T-helper 9 cell (primary cell): Measurements from ENCODE around the gene BNIP3.

Experiments used
- DNase-seq: peaks from one replicate; pipeline ENCODE4 v3.0.0-alpha.2; 2020
- total RNA-seq, 2 donors: gene quantifications; one replicate each; lab custom pipeline; 2026; lab: John Stamatoyannopoulos, UW

Gene BNIP3, protein sequence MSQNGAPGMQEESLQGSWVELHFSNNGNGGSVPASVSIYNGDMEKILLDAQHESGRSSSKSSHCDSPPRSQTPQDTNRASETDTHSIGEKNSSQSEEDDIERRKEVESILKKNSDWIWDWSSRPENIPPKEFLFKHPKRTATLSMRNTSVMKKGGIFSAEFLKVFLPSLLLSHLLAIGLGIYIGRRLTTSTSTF
- 20.8 to 22.7 reads per million in 2 donors for total RNA-seq

DNA sequence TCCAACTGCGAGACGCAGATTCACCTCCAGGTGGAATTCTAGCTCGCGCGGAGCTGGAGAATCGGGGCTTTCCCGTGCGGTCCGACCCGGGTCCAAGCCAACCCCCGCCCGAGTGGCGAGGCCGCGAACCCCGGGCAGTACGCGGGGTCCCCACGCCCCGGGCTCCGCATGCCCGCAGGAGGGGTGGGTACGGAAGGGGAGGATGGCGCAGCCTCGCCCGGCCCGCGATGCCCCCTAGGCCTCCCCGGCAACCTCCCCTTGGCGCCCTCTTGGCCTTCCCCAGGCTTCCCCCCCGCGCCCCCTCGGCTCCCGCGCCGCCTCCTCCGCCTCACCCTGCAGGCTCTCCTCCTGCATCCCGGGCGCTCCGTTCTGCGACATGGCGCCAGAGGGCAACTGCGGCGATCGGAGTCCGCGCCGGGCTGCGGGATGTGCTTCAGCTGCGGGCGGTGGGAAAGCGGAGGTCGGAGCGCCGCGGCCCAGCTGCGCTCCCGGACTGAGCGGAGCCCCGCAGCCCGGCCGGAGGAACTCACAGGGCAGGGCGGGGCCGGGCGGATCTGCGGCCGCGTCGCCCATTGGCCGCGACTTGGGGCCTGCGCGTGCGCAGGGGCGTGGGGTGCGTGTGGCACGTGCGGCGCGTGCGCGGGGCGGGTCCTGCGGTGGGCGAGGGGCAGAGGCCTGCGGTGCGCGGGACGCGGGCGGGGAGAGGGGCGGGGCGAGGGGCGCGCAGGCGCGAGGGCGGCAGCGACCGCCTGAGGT is at the start of gene BNIP3:
BNIP3 (minus strand) TSS at position 495 of the 756 bp plus-strand sequence; CDS start at position 378, 117 bp downstream.
- DNase-seq, result peak; percentile 96

DNA sequence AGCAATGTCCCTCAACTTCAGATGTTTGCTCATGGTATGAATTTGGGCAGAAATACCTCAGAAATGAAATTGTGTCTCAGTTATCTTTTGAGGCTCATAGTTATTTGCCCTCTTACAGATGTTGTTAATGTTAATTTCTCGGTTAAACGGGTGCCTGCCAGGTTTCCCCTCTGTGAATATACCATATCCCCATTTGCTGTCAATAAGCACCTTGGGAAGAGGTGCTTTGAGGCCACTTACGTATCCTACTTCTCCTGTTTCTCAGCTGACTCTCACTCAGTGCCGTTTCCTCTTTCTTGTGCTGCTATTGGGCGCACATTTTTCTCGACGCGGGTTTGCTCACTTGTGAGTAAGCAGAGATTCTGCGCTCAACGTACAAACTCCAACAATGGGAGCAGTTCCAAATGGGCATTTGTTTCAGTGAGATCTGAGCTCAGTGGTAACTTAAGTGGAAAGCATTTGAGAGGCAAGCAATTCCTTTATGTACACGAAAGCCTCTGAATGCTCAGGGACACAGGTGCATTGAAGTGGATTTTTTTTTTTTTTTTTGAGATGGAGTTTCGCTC is 49.3 kb upstream of the BNIP3 start:
- DNase-seq, result no peak

DNA sequence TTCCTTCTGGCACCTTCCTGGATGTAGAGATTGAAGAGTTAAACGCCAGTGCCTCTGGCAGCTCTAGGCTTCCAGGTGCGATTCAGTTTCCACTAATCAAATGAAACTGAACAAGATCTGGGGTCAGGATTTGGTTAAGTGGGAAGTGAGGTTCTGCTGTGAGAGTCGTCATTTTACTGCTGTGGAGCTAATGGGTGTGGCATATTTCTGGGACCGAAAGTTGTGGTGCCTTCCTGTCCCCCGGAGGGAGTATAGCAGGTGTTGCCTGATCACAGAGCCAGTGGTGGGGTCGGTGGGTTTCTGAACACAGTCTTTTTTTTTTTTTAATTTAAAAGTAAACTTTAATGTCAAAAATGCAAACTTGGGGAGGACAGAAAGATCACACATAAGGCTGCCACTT is 47.0 kb upstream of the BNIP3 start:
- no peak for DNase-seq

DNA sequence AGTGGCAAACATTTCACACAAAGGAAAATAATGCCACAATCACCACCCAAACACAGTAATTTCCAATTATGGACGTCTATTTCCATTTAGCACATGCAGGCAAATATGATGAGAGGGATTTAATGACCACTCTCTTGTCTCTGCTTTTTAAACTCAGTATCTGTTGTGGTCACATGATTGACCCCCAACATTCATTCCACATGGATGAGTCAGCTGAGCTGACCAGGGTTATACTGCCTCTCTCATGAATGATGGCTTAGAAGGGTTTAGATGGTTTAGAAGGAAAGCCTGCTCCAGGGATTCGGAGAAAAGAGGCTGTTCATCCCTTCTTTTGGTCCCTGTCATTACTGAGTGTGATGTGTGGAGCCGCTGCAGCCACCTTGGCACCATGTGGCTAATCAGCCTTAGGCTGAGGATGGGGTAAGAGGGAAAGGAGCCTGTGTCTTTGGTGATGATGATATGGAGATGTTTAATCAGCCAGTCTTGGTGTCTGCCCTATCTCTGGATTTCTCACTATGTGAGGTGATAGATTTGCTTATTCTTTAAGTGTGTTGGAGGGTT is 45.8 kb upstream of the BNIP3 start:
- no peak for DNase-seq

DNA sequence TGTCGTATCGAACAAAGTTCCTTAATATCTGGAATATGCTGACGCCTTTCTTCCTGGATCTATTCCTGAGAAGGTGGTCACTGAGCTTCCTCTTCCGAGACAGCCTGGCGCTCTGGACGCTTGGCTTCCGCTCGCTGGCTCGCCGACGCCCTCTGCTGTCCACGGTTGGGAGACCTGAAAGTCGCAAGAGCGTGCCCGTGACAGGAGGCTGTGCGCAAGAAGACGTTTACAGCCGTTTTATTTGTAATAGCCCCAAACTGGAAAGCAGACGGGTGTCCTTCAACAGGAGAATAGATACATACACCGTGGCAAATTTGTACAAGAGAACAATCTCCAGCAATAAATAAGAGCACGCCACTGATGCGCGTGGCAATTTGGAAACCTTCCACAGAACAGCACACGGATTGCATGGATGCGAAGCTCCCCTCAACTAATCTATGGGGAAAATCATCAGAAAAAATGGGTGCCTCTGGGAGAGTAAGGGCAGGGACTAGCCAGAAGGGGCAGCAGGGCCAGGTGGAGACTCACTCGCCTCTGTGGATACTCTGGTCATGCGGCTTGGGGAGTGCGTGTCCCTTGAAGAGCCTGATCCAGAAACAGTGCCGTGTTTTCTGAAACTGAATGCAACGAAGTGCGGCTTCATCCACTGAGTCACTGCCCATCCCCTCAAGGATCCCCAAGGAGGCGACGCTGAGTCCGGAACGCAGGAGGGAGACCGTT is 41.5 kb upstream of the BNIP3 start:
- DNase-seq, result peak; percentile 72

DNA sequence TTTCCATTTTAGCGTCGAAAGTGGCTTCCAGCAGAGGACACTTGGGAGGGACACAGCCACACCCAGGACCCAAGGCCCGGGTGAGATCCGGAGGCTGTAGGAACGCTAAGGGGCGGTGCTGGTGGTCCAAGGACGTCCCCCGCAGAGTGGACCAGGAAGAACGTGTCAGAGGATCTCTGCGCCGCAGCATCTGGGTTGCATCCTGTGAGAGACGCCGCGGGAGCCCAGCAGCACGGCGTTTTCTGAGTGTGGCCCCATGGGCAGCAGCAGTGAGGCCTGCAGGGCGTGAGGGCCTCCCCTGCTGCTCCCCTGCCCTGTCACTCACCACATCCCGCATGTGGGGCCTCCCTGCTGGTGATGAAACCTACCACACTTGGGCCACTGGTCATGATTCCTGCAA is 40.5 kb upstream of the BNIP3 start:
- DNase-seq, result no peak

DNA sequence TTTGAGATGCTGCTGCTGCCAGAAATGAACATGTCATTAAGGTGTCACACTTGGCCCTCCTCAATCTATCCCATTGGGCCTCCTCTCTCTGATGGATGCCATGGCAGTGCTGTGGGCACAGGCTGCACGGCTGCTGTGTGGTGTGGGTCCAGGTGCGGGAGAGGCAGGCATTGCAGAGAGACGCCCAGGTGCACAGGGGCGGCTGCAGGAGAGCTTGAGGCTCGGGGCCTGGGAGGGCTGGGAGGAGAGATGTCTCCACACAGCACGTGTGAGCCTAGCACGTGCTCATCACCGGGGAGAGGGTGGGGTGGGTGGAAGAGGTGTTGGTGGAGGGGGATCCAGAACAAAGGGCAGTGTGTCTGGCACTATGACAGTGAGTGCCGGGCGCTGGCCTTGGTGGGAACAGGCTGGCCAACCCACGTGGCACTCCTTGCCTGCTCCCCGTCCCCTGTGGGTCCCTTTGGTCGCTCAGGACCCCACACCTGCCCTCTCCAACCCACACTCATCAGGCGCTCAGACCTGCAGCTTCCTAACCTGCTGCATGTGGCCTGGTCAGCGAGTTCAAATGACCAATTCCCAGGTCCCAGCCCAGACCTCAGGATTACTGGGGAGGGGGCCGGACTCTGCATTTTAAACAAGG is 39.9 kb upstream of the BNIP3 start:
- no peak for DNase-seq

DNA sequence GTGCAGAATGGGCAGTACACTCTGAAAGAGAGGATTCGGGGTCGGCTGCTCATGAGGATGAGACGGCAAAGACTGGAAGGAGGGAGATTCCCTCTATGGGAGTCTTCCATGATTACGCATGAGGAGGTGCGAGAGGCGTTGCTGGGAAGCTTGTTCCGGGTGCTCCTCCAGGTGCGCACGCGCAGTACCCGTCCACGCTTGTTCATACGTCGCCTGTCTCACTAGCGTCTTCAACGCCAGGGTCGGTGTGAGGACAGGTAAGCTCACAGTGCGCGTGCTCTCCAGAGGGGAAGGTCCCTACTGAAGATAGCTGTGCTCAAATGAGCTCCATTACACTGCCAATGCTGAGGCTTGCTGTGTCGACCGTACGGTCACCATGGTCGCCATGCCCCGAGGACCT is 39.3 kb upstream of the BNIP3 start:
- no peak for DNase-seq

DNA sequence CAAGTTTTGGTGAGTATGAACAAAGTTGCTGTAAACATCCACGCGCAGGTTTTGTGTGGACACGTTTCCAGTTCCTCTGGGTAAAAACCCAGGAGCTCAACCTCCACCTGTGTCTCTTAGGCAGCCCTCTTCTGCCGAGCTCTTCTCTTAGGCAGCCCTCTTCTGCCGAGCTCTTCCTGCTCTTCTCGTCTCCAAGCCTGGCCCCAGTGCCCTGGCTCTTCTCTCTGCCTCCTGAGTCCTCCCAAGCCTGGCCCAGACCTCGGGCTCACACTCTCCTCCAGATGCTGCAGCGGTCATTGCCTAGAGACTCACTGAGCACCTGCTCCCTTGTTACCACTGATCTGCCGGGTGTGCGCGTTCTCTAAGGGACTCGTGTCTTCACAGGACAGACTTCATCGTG is 38.7 kb upstream of the BNIP3 start:
- no peak for DNase-seq

DNA sequence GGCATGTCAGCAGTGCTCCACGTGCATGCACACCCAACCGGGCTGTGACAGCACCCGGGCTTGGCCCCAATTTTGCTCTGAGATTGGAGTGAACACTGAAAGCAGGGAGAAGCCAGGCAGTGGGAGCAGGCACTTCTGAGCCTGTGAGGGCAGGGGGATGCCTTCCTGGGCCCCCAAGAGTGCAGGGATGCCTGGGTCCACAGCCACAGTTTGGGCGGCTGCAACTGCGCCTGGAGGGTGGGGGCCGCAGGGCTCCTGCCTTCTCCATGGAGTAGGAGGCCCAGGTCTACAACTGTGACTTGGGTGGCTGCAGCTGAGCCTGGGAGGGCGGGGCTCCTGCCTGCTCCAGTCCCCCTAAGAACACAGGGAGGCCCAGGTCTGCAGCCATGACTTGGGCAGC is 37.6 kb upstream of the BNIP3 start:
- no peak for DNase-seq

DNA sequence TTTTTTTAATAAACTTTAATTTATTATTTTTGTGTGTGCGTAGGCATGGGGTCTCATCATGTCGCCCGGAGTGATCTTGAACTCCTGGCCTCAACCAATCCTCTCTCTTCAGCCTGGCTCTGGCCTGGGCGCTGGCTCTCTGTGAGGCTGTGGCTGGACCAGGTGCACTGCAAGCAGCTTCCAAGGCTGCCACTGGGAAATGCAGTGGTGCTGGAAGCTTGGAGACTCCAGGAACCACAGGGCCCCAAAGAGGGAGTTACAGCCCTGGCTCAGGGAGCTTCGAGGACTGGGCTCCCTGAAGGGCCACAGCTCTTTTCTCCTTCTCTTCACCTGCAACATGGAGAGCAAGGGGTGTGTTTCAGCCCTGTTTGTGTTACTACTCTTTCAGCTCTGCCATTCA is 36.7 kb upstream of the BNIP3 start:
- no peak for DNase-seq

DNA sequence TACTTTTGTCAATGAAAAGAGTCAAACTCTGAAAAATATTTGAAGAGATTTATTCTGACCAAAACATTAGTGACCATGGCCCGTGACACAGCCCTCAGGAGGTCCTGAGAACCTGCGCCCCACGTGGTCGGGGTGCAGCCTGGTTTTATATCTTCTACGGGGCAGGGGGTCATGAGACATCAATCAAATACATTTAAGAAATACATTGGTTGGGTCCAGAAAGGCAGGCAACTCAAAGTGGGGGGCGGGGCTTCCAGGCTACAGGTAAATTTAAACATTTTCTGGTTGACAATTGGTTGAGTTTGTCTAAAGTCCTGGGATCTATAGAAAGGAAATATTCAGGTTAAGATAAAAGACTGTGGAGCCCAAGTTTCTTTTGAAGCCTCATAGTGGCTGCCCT is 34.8 kb upstream of the BNIP3 start:
- DNase-seq, result no peak

DNA sequence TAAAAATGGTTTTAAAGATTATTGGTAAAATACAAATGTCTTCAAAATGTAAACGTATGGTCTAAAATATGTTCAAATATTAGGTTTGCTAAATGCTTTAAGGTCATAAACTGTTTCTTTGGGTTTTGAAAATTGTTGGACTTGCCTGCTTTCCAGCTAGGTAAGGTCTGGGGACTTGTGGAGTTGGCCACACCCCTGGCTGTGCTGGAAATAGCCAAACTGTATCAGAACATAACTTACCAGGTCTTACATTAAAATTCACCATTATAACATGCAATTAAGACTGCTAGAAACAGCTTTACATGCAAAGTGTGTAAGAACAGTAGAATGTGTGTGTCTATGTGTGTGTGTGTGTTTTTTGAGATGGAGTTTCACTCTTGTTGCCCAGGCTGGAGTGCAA is 29.7 kb upstream of the BNIP3 start:
- DNase-seq, result no peak

DNA sequence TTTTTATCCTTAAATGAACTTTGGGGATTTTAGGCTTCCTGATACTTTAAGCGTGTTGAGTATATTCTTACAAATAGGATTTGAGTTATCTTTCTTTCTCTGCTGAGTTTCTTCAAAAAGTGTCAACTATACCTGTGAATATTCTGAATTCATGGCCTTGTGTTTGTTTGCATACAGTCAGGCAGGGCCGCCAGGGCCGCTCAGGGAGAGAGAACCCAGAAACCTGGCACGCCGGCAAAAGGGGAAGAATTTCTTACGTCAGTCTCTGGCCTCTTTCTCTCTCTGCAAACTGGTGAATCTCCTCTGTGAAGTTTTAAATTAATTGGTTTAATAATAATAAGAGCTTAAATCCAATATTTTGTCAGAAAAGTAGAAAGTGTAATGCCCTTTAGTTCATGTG is 29.3 kb upstream of the BNIP3 start:
- DNase-seq, result no peak

DNA sequence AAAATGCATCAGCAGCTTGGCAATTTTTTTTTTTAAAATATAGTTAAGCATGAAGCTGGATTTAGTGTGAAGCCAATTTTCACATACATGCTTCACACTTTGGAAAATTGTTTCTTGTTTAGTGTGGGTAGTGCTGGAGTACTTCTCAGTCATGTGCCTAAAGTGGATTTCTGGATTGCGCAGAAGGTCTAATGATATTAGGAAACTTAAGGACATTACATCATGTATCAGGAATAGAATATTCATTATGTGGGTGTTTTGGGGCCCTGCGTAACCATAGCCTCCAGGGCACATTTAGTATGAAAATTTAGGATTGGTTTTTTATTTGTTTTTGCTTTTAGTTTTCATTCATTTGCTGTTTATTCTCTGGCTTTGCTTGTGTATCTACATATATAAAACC is 28.8 kb upstream of the BNIP3 start:
- no peak for DNase-seq

DNA sequence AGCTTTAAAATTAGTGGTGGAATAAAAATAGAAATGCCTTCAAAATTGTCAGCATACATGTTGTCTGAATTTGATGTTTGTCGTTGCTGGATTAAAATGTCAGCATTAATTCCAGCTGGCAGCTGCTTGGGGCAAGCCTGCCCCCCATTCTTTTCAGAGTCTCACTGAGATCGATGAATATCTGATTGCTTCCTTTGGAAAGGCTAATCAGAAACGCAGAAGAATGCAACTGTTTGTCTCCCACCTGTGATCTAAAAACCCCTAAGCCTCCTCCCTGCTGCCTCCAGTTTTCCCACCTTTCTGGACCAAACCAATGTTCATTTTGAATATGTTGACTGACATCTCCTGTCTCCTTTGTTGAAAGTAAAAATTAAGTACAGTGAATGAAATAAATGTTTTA is 27.9 kb upstream of the BNIP3 start:
- no peak for DNase-seq

DNA sequence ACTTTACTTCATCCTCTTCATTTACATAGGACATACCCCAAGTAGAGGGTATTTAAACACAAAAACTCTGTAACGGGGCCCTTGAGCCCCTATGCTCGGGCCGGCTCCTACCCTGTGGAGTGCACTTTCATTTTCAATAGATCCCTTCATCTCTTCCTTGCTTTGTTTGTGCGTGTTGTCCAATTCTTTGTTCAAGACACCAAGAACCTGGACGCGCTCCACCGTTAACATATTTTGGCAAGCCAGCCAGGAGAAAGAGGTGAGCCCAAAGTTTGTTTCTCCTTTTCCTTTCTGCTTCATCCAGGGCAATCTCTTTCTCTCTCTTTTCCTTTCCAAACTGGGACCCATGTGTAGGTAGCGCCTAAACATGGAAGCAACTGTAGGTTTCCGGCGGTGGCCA is 26.0 kb upstream of the BNIP3 start:
- DNase-seq, result no peak

DNA sequence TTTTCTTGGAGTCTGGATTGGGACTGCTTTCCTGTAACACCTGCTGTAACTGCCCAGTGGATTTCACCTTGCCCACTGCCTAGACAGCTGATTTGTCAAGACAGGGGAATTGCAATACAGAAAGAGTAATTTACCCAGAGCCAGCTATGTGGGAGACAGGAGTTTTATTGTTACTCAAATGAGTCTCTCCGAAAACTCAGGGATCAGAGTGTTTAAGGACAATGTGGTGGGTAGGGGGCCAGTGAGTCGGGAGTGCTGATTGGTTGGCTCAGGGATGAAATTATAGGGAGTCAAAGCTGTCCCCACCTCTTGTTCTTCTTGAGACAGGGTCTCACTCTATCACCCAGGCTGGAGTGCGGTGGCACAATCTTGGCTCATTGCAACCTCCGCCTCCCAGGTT is 25.2 kb upstream of the BNIP3 start:
- DNase-seq, result no peak

DNA sequence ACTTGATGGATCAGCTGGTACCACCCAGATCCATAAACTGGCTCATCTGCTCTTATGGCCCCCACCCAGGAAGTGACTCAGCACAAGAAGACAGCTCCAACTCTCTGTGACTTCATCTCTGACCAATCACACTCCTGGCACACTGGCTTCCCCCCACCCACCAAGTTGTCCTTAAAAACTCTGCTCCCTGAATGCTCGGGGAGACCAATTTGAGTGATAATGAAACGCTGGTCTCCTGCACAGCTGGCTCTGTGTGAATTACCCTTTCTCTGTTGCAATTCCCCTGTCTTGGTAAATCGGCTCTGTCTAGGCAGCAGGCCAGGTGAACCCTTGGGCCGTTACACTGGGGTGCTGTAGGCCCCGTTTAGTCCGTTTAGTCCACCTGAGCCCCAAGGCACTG is 23.4 kb upstream of the BNIP3 start:
- no peak for DNase-seq

DNA sequence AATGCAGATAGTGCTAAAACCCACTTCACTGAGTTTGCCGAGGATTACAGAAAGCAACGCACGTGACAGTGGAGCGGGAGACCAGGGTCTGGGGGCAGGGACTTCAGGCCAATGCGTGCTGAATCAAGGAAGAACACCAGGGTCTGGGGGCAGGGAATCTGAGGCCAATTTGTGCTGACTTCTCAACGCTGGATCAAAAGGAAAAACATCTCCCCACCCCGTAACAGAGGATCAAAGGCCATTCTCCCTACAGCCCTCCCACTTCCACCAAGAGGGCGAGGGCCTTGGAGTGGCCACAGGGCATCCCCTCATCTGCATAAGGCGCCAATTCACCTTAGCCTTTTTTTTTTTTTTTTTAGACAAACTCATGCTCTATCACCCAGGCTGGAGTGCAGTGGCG is 22.3 kb upstream of the BNIP3 start:
- no peak for DNase-seq

DNA sequence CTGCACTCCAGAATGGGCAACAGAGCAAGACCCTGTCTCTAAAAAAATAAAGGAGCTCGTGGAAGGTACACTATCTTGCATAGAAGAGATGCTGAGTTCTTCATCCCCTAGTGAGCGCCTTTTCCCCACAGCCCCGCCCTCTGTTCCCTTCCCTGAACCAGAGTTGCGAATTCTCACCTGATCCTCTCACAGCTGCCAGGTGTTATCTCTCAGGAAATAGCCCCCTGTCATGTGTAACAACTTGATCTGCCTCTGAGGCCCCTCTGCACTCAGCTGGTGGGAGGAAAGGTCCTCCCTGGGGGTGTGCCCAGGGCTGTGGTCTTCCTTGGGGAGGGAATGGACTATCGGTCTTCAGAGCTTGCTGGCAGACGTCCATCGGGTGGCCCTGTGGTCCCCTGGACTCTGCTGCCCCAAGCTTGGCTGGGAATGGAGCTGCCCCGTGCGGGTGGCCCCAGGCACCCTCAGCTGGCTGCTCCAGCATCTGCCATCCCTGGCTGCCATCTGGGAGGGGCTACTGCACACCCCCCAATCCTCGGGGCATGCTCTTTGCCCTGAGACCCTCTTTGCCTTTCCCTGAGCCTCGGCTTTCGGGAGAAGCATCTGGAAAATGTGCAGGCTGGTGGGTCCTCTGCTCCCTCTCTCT is 21.7 kb upstream of the BNIP3 start:
- DNase-seq, result no peak

DNA sequence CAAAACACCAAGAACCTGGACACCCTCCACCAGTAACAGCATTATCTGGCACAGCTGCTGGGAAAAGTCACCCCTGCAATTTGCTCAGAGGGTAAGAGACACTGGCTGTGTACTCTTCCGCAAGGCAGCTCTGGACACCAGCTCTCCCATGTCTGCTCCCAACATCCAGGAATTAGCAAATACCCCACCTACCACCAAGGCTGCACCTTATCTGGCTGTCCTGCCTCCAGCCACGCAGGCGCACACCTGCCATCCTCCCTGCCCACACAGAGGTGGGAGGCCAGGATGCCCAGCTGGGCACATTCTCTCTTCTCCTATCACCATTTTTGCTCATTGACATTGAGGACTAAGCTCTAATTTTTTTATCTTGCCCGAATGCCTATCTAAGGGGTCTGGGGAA is 20.3 kb upstream of the BNIP3 start:
- DNase-seq, result no peak
